Ovary (tissue), 3 donors: Measurements from ENCODE around the gene GABRB2.

Experiments used
- CTCF ChIP-seq, 3 donors: fragments of 450-650 bp in 2 of 3; fragments of 200-600 bp in 1 of 3; IDR thresholded peaks; one replicate each; pipeline versions ENCODE4 v1.5.1 to v1.8.0; 2016 to 2022; ENCODE audit warnings: antibody characterized with exemption in 3 of 3, mild to moderate bottlenecking in 1 of 3
- EP300 ChIP-seq: sonication (generic); formaldehyde crosslinking; IDR thresholded peaks from one replicate; pipeline ENCODE4 v1.6.1; 2017; ENCODE audit warnings: antibody characterized with exemption
- POLR2A ChIP-seq: fragments of 450-650 bp; IDR thresholded peaks from one replicate; pipeline ENCODE4 v1.6.1; 2017; ENCODE audit warnings: antibody characterized with exemption, mild to moderate bottlenecking, moderate library complexity
- donor health status: DM: no; HTN: no; CAD: no.

- TF ChIP-seq EP300 (no peak), POLR2A (no peak), CTCF (IDR thresholded peaks at IDR 0.05) (no peak)
Measured at GRCh38 chr5:161332343-161332742, 214.2 kb downstream of the GABRB2 start.
